CD14-positive monocyte (primary cell): ENCODE results near the gene TMEM200B. TPM values are rescaled to one million over a fixed set of nuclear protein-coding genes. Genes with fewer than 3 reads are reported as not detected.
"Not testable (repeated sequence)": the region's sequence is repeated elsewhere in the genome, so short reads cannot be mapped to it uniquely, and the experiment has no call there.

ENCODE experiments used
- DNase-seq, 3 donors: peaks; one replicate each; pipeline ENCODE4 v3.0.0-alpha.2; 2011 to 2022
- H2AFZ ChIP-seq: 2 replicates; pipeline ENCODE4 v1.6.0; 2012; ENCODE audit warnings: mild to moderate bottlenecking, low read depth, low read length, inconsistent platforms; ENCODE audit not compliant: insufficient read depth, poor library complexity, severe bottlenecking
- H3K27ac ChIP-seq, 2 donors: 1 replicate in 1 of 2; 2 replicates in 1 of 2; pipeline ENCODE4 v1.5.1; 2012 to 2013; ENCODE audit warnings: low read length in 2 of 2, control low read depth in 1 of 2, inconsistent platforms in 1 of 2, low read depth in 1 of 2, mild to moderate bottlenecking in 1 of 2
- H3K27me3 ChIP-seq, 2 donors: one replicate each; pipeline versions ENCODE4 v1.6.0 to v1.6.1; 2011 to 2013; ENCODE audit warnings: low read length in 2 of 2; ENCODE audit not compliant: control insufficient read depth in 2 of 2, insufficient read depth in 2 of 2
- H3K36me3 ChIP-seq, 2 donors: replicated peaks in 1 of 2; 1 replicate in 1 of 2; 2 replicates in 1 of 2; pipeline versions ENCODE4 v1.5.1 to v1.6.1; 2012 to 2013; ENCODE audit warnings: low read length in 2 of 2, control low read depth in 1 of 2, inconsistent platforms in 1 of 2, mild to moderate bottlenecking in 1 of 2; ENCODE audit not compliant: insufficient read depth in 2 of 2, control insufficient read depth in 1 of 2
- H3K4me1 ChIP-seq, 2 donors: 1 replicate in 1 of 2; 2 replicates in 1 of 2; pipeline versions ENCODE4 v1.5.1 to v1.6.1; 2012 to 2013; ENCODE audit warnings: low read length in 2 of 2, control low read depth in 1 of 2, inconsistent platforms in 1 of 2, mild to moderate bottlenecking in 1 of 2, moderate library complexity in 1 of 2; ENCODE audit not compliant: insufficient read depth in 2 of 2, control insufficient read depth in 1 of 2
- H3K4me2 ChIP-seq: replicated peaks from 2 replicates; pipeline ENCODE3; 2012; ENCODE audit warnings: low read length, moderate library complexity, mild to moderate bottlenecking; ENCODE audit not compliant: poor library complexity, severe bottlenecking; ENCODE audit errors: extremely low read depth
- H3K4me3 ChIP-seq, 3 experiments: fragments of 200-600 bp in 1 of 3; sonication (generic) in 1 of 3; replicated peaks in 1 of 3; 1 replicate in 2 of 3; 2 replicates in 1 of 3; pipeline ENCODE4 v1.5.1; 2011 to 2013; ENCODE audit warnings: low read length in 3 of 3, mild to moderate bottlenecking in 3 of 3, control low read depth in 2 of 3, low read depth in 2 of 3, inconsistent platforms in 1 of 3, moderate library complexity in 1 of 3
- H3K79me2 ChIP-seq: 2 replicates; pipeline ENCODE4 v1.6.0; 2012; ENCODE audit warnings: mild to moderate bottlenecking, control low read depth, inconsistent platforms, low read length, moderate library complexity; ENCODE audit not compliant: insufficient read depth
- H3K9ac ChIP-seq: 2 replicates; pipeline ENCODE4 v1.6.0; 2017; ENCODE audit warnings: low read length, mild to moderate bottlenecking; ENCODE audit not compliant: insufficient read depth, poor library complexity, severe bottlenecking
- H3K9me3 ChIP-seq, 2 donors: replicated peaks in 1 of 2; 1 replicate in 1 of 2; 2 replicates in 1 of 2; pipeline versions ENCODE4 v1.5.1 to v1.6.1; 2012 to 2013; ENCODE audit warnings: low read length in 2 of 2, control low read depth in 1 of 2; ENCODE audit not compliant: control insufficient read depth in 1 of 2, insufficient read depth in 1 of 2
- H4K20me1 ChIP-seq: 2 replicates; pipeline ENCODE4 v1.6.0; 2012; ENCODE audit warnings: mild to moderate bottlenecking, low read length, control low read depth, moderate library complexity; ENCODE audit not compliant: insufficient read depth
- H3K27ac Mint-ChIP-seq, 7 donors: one replicate each; pipeline ENCODE4 v1.8.0; 2020; ENCODE audit warnings: mild to moderate bottlenecking in 7 of 7, mixed read lengths in 7 of 7, moderate library complexity in 6 of 7, inconsistent platforms in 2 of 7
- H3K27me3 Mint-ChIP-seq, 3 donors: one replicate each; pipeline ENCODE4 v1.8.0; 2021 to 2022; ENCODE audit warnings: low read depth in 3 of 3, mild to moderate bottlenecking in 3 of 3, mixed read lengths in 3 of 3, moderate library complexity in 3 of 3, inconsistent platforms in 1 of 3
- H3K36me3 Mint-ChIP-seq, 2 donors: one replicate each; pipeline ENCODE4 v1.8.0; 2020; ENCODE audit warnings: mixed read lengths in 2 of 2, inconsistent platforms in 1 of 2, mild to moderate bottlenecking in 1 of 2
- H3K4me1 Mint-ChIP-seq: one replicate; pipeline ENCODE4 v1.8.0; 2020; ENCODE audit warnings: mild to moderate bottlenecking, mixed read lengths
- H3K4me3 Mint-ChIP-seq, 2 donors: one replicate each; pipeline ENCODE4 v1.8.0; 2020; ENCODE audit warnings: mild to moderate bottlenecking in 2 of 2, mixed read lengths in 2 of 2, moderate library complexity in 1 of 2
- H3K9me3 Mint-ChIP-seq, 7 donors: one replicate each; pipeline ENCODE4 v1.8.0; 2020 to 2022; ENCODE audit warnings: mixed read lengths in 7 of 7, mild to moderate bottlenecking in 6 of 7, moderate library complexity in 6 of 7, inconsistent platforms in 2 of 7
- CTCF ChIP-seq: fragments of 200-600 bp; IDR thresholded peaks from one replicate; pipeline ENCODE4 v1.8.0; 2022; ENCODE audit warnings: antibody characterized with exemption, mild to moderate bottlenecking
- WGBS: methylation state at CpG from one replicate; pipeline ENCODE4 v1.1.5; 2013; ENCODE audit warnings: missing lambda C conversion rate; ENCODE audit not compliant: insufficient coverage; 5-methylcytosine and 5-hydroxymethylcytosine counted together
- intact Hi-C, 2 donors: fragments of 100-400 bp; cut with micrococcal nuclease; formaldehyde crosslinking; loops; one replicate each; pipeline versions ENCODE4 v1.15.0 to v1.15.1; 2023
- polyA plus RNA-seq, 3 donors: library from polyadenylated mRNA; depleted of rRNA in 1 of 3; unstranded in 2 of 3; stranded (reverse) in 1 of 3; fragments of 300-500 nt in 2 of 3; fragments of >200 nt in 1 of 3; fragmentation: Illumina TruSeq in 2 of 3; gene quantifications; 1 replicate in 2 of 3; 2 replicates in 1 of 3; pipeline ENCODE4 v1.2.3, GENCODE V29; 2012 to 2021

The TMEM200B gene
- polyA plus RNA-seq, 3 donors, result not detected

- Mint-ChIP-seq H3K27me3 (no peaks in the 10 kb centered on the region), H3K27ac (no peak overlapping the region), H3K4me3 (no peak overlapping the region)
These were observed 42.5 kb downstream of the TMEM200B start for GRCh38 chr1:29081201-29081600.

GRCh38 chr1:29079916-29080629 lies 43.6 kb downstream of the TMEM200B start:
- intact Hi-C loops, H3K27me3 Mint-ChIP-seq, H4K20me1 ChIP-seq, DNase-seq, H3K4me3 ChIP-seq, H3K4me2 ChIP-seq, H3K9ac ChIP-seq, H3K4me1 Mint-ChIP-seq, H3K4me3 Mint-ChIP-seq, H3K27me3 ChIP-seq, H3K79me2 ChIP-seq, H3K27ac ChIP-seq, H3K9me3 ChIP-seq, H3K9me3 Mint-ChIP-seq, H2AFZ ChIP-seq, H3K4me1 ChIP-seq: not testable (repeated sequence)
- Mint-ChIP-seq H3K27ac (peak overlapping the region in 1 of 7 donors; percentile 3), H3K36me3 (peaks cover 30 to 37% of the 10 kb centered on the region in 2 donors)
- 80% methylated on average over 7 of the region's 16 CpGs for WGBS
- H3K36me3 ChIP-seq, result peaks cover 8 to 53% of the 10 kb centered on the region in 2 donors

More at GRCh38 chr1:29081201-29081600, 42.5 kb downstream of the TMEM200B start:
- no peaks in the 10 kb centered on the region for H3K4me1 Mint-ChIP-seq
- Histone ChIP-seq H3K36me3 (peaks cover 8 to 46% of the 10 kb centered on the region in 2 donors), H3K27ac (no peak overlapping the region), H3K4me1 (no peaks in the 10 kb centered on the region), H3K4me2 (no peak overlapping the region), H3K4me3 (no peak overlapping the region), H3K27me3 (no peaks in the 10 kb centered on the region), H3K9ac (no peak overlapping the region), H4K20me1 (no peaks in the 10 kb centered on the region), H2AFZ (no peak overlapping the region), H3K9me3 (no peaks in the 10 kb centered on the region), H3K79me2 (no peaks in the 10 kb centered on the region)
- DNase-seq, result no peak
- H3K36me3 Mint-ChIP-seq, result peaks cover 24 to 37% of the 10 kb centered on the region in 2 donors
- H3K9me3 Mint-ChIP-seq, result no peaks in the 10 kb centered on the region
- intact Hi-C loops, result no loop called here
- TF ChIP-seq CTCF, result no peak
- 100% methylated on average over 1 of the region's 3 CpGs for WGBS
